GM19099 (cell line): ENCODE data around the gene ADAP1.
A peak's percentile ranks its signal among the peaks of the same experiment; 100 is the strongest.

Experiments used
- POLR2A ChIP-seq: IDR thresholded peaks from 3 replicates; pipeline ENCODE4 v1.6.1; 2011; ENCODE audit warnings: low read depth; ENCODE audit not compliant: insufficient read length; ENCODE audit errors: extremely low read depth

Gene ADAP1, protein sequence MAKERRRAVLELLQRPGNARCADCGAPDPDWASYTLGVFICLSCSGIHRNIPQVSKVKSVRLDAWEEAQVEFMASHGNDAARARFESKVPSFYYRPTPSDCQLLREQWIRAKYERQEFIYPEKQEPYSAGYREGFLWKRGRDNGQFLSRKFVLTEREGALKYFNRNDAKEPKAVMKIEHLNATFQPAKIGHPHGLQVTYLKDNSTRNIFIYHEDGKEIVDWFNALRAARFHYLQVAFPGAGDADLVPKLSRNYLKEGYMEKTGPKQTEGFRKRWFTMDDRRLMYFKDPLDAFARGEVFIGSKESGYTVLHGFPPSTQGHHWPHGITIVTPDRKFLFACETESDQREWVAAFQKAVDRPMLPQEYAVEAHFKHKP

DNA sequence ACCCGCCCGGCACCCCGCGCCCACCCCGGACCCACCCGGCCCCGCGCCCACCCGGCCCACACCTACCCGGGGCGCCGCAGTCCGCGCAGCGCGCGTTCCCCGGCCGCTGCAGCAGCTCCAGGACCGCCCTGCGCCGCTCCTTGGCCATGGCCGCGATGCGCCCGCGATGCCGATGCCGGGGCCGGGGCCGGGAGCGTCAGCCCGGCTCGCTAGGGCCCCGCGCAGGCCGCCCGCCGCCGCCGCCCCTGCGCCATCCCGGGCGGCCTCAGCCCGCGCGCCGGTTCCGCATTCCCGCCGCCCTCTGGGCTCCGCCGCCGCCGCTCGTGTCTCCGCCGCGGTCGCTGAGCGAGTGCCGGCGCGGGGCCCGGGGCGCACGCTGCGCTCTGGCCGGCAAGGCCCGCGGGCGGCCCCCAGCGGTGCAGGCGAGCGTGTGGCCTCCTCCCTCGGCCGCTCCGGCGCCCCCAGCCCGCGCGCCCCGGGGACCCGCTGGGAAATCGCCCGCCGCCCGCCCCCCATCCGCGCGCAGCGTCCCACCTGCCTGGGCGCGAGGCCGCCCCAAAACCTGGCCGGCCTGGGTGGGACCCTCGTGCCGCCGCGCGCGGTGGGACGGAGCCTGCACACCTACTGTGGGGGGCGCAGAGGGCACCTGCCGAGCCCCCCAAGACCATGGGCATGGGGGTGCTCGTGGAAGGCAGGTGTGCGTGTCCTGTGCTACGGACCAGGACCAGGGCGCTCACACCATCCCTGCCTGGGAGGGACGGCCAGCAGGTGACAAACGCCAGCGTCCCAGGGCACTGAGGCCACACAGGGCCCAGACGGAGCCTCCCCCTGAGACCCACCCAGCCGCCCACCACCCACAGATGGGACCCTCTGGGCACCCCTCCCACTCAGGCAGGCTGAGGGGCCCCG, at the start of gene ADAP1:
Gene ADAP1, minus strand, starts transcription at position 351 of the 909 bp plus-strand sequence. Its CDS starts 203 bp downstream, at position 148.
- TF ChIP-seq POLR2A, result peak; percentile 54

DNA sequence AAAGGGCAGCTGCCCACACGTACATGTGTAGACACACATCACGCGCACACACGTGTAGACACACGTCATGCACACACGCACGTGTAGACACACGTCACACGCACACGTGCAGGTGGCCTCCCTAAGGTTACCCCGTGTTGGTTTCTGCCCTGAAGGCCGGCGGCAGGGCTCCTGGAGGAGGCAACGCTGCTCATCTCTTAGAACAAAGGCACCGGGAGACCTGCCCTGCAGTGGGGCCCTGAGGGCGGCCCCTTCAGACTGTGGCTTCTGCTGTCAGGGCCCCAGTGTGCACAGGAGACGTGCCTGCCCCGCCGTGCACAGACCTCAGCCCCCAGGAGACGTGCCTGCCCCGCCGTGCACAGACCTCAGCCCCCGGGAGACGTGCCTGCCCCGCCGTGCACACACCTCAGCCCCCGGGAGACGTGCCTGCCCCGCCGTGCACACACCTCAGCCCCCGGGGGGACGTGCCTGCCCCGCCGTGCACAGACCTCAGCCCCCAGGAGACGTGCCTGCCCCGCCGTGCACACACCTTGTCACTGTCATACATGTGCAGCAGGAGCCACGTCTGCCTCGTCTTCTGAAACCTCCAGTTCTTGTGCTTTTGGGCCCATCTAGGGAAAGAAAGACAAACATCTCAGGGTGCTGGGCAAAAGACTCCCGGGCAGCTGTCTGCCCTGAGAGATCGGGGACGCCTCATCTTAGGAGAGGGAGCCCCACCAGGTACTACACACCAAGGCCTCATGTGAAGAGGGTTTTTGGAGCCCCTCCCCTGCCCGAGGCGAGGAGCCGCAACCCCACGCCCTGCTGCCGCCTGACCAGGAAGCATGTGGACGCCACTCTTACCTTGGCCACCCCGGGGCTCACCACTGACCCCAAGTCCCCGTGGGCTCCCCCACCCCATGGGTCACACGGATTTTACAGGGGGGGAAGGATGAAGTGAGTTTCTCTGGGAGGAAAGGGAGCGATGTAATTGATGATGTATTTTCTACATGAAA, 45.8 kb upstream of the ADAP1 start:
- TF ChIP-seq POLR2A, result no peak

DNA sequence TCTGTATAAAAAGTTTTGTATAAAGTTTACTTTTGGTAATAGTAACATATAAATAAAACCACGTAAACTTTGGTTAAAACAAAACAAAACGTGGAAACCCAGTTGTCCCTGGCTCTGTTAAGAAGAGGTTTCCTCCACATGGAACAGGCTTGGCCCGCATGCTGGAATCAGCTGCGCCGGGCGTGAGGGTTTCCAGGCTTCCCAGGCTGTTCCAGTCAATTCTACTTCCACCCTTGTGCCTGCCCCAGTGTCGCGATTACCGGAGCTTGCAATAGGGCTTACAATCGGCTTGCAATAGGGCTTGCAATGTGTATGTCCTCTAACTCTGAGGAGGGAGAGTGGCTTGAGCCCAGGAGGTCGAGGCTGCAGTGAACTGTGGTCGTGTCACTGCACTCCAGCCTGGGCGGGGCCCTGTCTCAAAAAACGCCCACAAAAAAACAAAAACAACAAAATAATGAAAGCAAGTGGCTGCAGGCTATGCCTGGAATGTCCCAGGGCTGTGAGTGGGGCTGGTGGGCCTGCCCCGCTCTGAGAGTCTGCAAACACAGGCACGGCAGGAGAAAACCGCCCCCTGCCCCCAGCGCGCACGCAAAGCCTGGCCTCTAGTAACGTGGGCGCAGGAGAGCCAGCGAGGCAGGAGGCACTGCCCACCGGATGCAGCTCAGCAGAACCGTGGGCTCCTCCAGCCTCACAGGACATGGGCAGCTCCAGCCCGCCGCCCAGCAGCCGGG, 44.8 kb upstream of the ADAP1 start:
- no peak for TF ChIP-seq POLR2A

DNA sequence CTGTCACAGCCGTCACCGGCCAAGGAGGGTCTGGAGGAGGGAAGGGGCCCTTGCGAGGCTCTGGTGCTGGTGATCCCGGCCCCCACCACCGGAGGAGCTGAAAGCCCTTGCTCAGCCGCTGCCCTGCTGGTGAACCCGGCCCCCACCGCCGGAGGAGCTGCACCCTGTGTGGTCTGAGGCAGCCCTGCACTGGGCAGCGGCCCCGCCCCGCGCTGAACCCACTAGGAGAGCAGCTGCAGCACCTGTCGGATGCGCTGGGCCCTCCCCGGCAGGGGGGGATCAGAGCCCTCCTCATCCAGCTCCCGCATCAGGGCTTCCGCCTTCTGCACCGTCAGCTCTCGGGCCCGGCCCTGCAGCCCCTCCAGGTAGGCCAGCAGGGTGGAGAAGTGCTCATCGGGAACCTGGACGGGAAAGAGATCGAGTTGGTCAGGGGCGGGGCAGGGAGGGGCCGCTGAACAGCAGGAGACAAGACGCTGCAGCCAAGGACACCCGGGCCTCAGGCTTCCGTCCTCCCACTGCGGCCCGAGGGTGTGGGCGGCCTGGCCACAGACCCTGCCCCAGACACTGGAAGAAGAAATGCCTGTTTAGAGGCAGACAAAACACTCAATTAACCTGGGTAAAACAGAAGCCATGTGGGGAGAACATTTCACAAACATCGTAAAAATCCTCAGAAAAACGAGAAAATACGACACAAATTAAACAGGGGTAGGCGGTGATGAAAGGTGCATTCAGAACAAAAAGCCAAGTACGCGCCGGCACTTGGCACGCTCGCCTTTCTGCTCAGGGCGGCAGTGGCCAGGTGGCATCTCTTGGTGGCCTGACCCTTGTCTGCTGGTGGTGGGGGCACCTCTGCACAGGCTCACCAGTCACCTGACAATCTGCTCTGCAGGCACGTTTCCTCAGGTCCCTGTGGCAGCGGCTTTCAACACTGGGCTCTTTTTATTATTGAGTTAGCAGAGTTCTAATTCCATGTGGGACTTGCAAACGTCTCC, 43.2 kb upstream of the ADAP1 start:
- no peak for TF ChIP-seq POLR2A

DNA sequence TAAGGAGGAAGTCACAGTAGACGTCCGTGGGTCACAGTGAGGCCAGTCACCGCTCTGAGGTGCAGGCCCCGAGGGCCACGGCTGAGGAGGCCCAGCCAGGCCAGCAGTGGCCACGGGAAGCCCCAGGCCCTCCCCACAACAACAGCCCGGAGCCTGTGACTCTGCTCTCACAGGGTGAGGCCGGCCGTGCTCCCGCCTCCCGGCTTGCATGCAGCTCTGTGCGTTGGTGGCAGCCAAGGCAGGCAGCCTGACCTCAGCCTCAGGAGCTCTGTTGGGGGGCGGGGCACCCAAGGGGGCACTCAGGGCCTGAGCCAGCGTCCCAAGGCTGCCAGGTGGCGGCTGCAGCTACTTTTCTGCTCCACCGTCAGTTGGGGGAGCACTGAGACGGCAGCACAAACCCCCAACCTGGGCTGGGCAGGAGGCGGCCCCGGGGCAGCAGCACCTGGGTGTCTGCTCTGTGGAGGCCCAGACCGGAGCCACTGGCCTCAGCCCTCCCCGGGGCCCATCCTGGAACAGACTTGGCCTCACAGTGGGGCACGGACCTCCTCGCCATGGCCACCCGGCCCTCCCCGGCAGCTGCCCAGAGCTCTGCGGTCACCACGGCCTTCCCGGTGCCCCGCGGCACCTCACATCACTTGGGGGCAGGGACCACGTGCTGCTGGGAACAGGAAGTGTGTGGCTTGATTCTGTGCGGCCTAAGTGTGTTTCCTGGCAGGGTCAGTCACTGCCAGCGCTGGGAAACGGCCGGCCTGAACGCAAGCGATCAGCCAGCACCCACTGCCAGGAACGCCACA, 41.8 kb upstream of the ADAP1 start:
- no peak for TF ChIP-seq POLR2A

DNA sequence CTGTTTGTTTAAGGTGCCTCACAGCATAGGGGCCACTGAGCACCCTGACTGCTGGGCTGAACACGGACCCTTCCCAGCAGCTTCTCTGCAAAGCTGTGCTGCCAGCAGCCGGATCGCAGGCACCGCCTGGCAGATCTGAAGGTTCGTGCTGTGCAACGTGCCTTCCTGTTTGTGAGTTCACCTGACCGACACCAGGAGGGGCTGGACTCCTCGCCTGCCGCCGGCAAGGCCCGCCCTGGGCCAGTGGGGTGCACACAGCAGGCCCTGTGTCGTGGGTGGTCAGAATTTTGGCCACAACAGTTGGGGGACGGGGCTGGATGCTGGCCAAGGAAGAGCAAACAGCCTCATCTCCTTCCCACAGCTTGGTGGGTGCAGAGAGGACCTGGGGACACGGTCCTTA, 41.1 kb upstream of the ADAP1 start:
- no peak for TF ChIP-seq POLR2A

DNA sequence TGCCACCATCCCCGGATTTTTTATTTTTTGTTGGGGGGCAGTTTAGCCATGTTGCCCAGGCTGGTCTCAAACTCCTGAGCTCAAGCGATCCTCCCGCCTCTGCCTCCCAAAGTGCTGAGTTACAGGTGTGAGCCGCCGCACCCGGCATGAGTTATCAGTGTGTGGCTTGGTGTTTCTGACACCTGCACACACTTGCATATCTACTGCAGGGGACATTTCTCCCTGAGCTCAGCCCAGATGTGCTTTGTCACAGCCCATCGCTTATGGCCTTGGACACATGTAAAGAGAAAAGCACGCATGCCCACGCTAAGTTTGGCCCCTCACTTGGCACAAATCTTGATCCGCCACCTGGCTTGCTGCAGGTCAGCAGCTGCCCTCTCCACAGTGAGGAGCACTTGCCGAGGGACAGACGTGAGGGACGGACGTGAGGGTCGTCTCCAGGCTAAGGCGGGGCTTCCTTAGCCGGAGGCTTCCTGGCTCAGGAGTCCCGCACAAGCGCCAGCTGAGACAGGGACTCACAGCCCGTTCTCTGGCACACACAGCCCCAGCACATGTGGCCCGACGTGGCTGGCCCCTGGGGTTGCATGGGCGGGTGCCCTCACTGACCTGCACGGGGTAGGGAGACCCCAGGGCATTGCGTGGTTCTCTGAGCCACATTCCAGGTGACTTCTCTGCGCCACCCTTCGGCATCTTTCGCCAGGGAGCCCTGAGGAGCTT, 40.3 kb upstream of the ADAP1 start:
- no peak for TF ChIP-seq POLR2A

DNA sequence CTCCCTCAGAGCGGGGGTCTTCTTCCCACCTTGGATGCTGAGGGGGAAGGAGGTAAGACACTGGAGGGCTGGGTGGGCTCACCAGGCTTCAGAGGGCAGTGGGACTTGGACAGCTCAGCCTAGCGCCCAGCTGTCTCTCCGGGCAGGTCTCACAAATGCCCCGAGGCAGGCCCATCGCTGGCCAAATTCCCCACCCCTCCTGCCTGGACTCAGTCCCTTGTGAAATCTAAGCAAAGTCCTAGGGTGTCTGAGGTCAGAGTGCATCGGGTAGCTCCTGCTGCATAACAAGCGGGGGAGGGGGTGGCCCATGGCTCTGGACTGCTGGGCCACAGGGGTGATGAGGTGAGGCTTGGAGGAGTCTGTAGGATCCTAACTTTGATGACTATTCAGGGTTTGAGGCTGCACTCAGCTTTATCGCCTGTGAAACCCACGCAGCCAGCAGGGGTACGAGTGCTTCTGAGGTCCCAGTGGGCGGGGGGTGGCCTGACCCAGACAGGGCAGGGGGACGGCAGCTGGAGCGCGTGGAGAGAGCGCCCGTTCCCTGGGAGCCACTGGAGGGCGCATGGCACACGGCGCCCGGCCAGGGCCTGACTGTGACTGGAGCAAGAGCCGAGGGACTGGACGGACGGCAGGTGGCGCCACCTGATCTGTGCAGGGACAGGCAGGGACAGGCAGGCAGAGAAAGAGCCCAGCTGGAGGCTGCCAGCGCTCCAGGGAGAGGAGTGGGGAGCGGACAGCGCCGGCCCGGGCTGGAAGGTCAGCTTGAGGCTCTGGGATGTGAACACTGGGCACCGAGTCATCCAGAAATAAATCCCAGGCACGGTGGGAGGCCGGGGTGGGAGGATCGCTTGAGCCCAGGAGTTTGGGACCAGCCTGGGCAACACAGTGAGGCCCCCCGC, 38.5 kb upstream of the ADAP1 start:
- no peak for TF ChIP-seq POLR2A

DNA sequence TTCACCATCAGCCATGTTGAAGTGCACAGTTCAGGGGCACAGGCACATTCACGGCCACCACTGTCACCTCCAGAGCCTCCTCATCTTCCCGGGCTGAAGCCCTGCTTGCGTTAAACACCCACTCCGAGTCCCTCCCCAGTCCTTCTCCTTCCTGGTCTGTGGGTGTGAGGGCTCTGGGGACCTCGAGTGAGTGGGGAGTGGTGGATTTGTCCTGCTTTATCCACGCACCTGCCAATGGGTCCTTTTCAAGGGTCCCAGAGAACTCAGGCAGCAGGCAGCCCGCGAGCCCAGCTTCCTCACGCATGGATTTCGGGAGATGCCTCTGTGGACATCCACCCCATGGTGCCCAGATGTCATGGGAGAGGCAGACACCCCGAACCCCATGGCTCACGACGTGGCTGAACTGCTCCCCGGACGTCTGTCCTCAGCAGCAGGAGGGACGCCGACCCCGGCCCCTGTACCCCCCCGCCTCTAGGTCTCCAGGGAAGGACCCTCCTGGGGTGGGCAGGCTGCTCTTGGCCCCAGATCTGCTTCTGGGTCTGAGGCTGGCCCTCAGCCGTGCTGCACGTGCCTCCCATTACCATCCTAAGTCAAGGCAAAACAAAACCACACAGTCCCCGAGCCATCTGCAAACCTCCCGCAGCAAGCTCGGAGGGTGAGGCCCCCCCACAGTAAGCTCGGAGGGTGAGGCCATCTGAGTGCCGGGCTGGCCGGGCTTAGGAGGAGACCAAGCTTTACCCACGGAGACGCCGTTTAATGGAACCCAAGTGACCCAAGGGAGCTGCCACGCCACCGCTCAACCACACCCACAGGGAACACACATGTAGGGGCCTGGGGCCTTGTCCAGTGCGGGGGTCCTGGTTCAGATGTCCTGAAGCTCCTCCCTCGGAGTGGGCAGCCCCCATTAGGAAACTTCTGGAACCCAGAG, 37.5 kb upstream of the ADAP1 start:
- no peak for TF ChIP-seq POLR2A
